Adrenal gland (tissue), 5 donors: ENCODE data around the gene CKS1B.

Experiments used
- POLR2A ChIP-seq, 2 donors: fragments of 450-650 bp; IDR thresholded peaks; one replicate each; pipeline ENCODE4 v1.6.1; 2017; ENCODE audit warnings: antibody characterized with exemption in 2 of 2, mild to moderate bottlenecking in 2 of 2, moderate library complexity in 1 of 2
- TF ChIP-seq, protein P1 (sequence below), 6 experiments: fragments of 450-650 bp in 4 of 6; fragments of 200-600 bp in 2 of 6; sonication (generic) in 1 of 6; IDR thresholded peaks; 1 replicate in 5 of 6; 2 replicates in 1 of 6; pipeline versions ENCODE4 v1.5.1 to v1.8.0; 2016 to 2021; ENCODE audit warnings: antibody characterized with exemption in 6 of 6, mild to moderate bottlenecking in 2 of 6, moderate library complexity in 1 of 6
- donor health status: DM: no; HTN: no; CAD: no.

DNA sequence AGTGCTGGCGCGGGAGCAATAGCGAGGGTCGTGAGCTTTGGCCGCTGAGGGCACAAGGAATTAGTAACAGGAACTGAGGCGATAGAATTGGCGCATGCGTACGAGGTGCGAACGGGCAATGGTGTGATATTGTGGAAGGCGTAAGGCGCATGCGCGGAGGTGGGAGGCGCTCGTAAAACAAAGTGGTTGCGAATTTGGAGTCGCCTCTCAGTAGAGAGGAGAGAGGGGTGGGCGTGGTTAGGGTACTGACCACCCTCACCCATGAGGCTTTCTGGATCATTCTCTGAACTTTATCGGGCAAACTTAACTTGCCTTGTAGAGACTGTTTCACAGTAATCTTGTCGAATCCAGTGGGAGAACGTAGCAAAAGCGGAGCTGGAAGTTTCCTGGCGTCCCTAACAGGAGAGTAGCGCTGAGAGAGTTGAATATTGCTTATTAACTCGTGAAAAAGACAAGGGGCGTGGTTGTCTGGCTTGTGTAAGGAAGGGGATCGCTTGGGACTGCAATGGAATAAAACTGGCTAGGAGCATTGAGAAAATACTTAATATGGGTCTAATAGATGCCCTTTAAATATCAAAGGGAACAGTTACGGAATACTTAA, 427 bp downstream of the CKS1B start:
- TF ChIP-seq, protein P1, sequence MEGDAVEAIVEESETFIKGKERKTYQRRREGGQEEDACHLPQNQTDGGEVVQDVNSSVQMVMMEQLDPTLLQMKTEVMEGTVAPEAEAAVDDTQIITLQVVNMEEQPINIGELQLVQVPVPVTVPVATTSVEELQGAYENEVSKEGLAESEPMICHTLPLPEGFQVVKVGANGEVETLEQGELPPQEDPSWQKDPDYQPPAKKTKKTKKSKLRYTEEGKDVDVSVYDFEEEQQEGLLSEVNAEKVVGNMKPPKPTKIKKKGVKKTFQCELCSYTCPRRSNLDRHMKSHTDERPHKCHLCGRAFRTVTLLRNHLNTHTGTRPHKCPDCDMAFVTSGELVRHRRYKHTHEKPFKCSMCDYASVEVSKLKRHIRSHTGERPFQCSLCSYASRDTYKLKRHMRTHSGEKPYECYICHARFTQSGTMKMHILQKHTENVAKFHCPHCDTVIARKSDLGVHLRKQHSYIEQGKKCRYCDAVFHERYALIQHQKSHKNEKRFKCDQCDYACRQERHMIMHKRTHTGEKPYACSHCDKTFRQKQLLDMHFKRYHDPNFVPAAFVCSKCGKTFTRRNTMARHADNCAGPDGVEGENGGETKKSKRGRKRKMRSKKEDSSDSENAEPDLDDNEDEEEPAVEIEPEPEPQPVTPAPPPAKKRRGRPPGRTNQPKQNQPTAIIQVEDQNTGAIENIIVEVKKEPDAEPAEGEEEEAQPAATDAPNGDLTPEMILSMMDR (IDR thresholded peaks at IDR 0.05), result no peak
- peak; percentile 46 to 94 for TF ChIP-seq POLR2A (IDR thresholded peaks at IDR 0.05)
